ENCODE results near the gene CGRRF1. TPM values are rescaled to one million over a fixed set of nuclear protein-coding genes. Genes with fewer than 3 reads are reported as not detected.

The CGRRF1 gene
- total and polyA plus RNA-seq, 2 donors, result 7.6 to 33.1 TPM

DNA sequence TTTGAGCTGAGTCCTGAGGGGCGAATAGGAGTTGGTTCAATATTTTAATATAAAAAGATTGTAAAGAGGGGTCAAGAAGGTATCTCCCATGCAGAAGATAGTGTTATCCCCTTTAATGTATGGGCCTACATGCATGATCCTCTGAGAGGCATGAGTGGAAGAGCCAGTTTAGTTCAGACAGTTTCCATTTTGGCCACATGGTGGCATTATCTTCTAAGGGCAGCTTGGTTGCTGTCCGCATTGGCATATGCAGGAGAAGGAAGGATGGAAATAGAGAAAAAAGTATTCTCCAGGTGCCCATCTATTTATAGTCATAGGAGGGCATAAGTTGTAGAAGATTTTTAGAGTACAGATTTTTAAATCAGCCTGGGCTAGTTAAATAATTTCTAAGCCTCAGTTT is 62.6 kb downstream of the CGRRF1 start:
- no peak for DNase-seq (ENCODE audit: low read depth in 6 of 9, low spot score in 9 of 9)
- H3K4me1 ChIP-seq (ENCODE audit: control insufficient read depth in 2 of 2, insufficient read depth in 2 of 2, low read length in 2 of 2), result peaks cover 7 to 8% of the 10 kb centered on the region in 2 donors
- 97% methylated on average over 2 of the region's 2 CpGs for WGBS

DNA sequence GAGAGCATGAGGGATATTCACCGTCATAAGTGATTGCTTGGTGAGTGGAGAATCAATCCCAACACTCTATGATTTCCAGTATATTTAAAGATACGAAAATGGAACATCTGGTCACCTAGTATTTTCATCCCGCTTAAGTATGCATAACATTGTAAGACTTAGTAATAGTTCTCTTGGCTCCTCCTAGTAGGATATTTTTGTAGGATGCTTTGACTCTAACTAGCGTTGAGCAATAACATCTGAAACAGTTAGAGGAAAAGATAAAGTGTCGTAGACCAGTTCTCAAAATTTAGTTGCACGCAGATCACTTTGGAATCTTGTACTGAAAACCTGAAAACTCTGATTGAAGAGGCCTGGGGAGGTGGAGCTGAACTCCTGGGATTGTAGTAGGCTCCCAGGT is 64.8 kb downstream of the CGRRF1 start:
- H3K27me3 ChIP-seq (ENCODE audit: control insufficient read depth in 2 of 2, insufficient read depth in 1 of 2, low read length in 1 of 2), result peaks cover 7 to 9% of the 10 kb centered on the region in 2 donors
- H3K4me3 ChIP-seq (ENCODE audit: low read length in 2 of 2), result no peak overlapping the region
- WGBS, result 98% methylated on average over 6 of the region's 6 CpGs
- DNase-seq (ENCODE audit: low read depth in 6 of 9, low spot score in 9 of 9), result no peak
- no peaks in the 10 kb centered on the region for H3K36me3 ChIP-seq (ENCODE audit: control insufficient read depth in 2 of 2, insufficient read depth in 2 of 2, low read length in 1 of 2)
- no peaks in the 10 kb centered on the region for H3K4me1 ChIP-seq (ENCODE audit: control insufficient read depth in 2 of 2, insufficient read depth in 2 of 2, low read length in 2 of 2)
- no peak overlapping the region for H3K27ac ChIP-seq (ENCODE audit: low read depth in 1 of 2, low read length in 1 of 2)
- H3K9me3 ChIP-seq (ENCODE audit: control insufficient read depth in 2 of 2, insufficient read depth in 1 of 2, low read length in 1 of 2), result no peaks in the 10 kb centered on the region

More for the DNA sequence above, 62.6 kb downstream of the CGRRF1 start:
- H3K4me3 ChIP-seq (ENCODE audit: low read length in 2 of 2), result no peak overlapping the region
- H3K36me3 ChIP-seq (ENCODE audit: control insufficient read depth in 2 of 2, insufficient read depth in 2 of 2, low read length in 1 of 2), result no peaks in the 10 kb centered on the region
- H3K27ac ChIP-seq (ENCODE audit: low read depth in 1 of 2, low read length in 1 of 2), result no peak overlapping the region
- H3K9me3 ChIP-seq (ENCODE audit: control insufficient read depth in 2 of 2, insufficient read depth in 1 of 2, low read length in 1 of 2), result no peaks in the 10 kb centered on the region
- H3K27me3 ChIP-seq (ENCODE audit: control insufficient read depth in 2 of 2, insufficient read depth in 1 of 2, low read length in 1 of 2), result peaks cover 19 to 31% of the 10 kb centered on the region in 2 donors

DNA sequence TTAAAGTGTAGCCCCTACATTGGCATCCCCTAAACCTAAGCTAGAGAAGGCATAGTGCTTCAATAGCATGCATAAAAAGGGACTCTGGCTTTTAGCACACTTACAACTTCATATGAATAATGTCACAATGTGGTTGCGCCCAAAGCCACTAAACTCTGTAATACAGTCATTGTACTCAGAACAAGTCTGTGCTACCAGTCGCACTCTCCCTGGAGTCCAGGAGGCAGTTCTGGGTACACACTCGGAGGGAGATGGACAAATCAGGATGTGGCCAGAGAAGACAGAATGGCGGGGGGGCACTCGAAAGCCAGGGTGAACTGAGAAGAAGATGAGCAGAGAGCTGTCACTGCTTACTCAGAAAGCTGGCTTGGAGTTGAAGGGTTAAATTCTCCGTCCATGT is 67.8 kb downstream of the CGRRF1 start:
- Histone ChIP-seq H3K27ac (ENCODE audit: low read depth in 1 of 2, low read length in 1 of 2) (no peak overlapping the region), H3K4me3 (ENCODE audit: low read length in 2 of 2) (no peak overlapping the region), H3K9me3 (ENCODE audit: control insufficient read depth in 2 of 2, insufficient read depth in 1 of 2, low read length in 1 of 2) (no peaks in the 10 kb centered on the region), H3K27me3 (ENCODE audit: control insufficient read depth in 2 of 2, insufficient read depth in 1 of 2, low read length in 1 of 2) (no peaks in the 10 kb centered on the region), H3K4me1 (ENCODE audit: control insufficient read depth in 2 of 2, insufficient read depth in 2 of 2, low read length in 2 of 2) (no peaks in the 10 kb centered on the region), H3K36me3 (ENCODE audit: control insufficient read depth in 2 of 2, insufficient read depth in 2 of 2, low read length in 1 of 2) (no peaks in the 10 kb centered on the region)
- DNase-seq (ENCODE audit: low read depth in 6 of 9, low spot score in 9 of 9), result no peak
- WGBS, result 98% methylated on average over 6 of the region's 6 CpGs

DNA sequence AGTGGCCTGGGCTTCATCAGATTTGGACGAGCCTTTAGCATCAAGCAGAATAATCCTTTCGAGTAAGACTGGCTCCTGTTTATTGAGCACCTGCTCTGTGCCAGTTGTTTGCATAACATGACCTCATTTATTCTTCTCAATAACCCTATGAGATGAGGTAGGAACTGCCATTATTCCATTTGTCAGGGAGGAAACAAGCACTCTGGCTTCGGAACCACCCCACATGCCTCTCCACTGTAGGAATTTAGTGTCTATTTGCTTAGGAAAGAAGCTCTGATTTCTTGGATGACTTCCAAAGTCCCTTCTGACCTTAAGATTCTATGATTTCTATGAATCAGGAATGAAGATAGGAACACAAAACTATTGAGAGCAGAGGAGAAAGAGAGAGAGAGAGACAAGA is 68.3 kb downstream of the CGRRF1 start:
- Histone ChIP-seq H3K4me1 (ENCODE audit: control insufficient read depth in 2 of 2, insufficient read depth in 2 of 2, low read length in 2 of 2) (no peaks in the 10 kb centered on the region), H3K27me3 (ENCODE audit: control insufficient read depth in 2 of 2, insufficient read depth in 1 of 2, low read length in 1 of 2) (no peaks in the 10 kb centered on the region), H3K9me3 (ENCODE audit: control insufficient read depth in 2 of 2, insufficient read depth in 1 of 2, low read length in 1 of 2) (no peaks in the 10 kb centered on the region), H3K4me3 (ENCODE audit: low read length in 2 of 2) (no peak overlapping the region), H3K27ac (ENCODE audit: low read depth in 1 of 2, low read length in 1 of 2) (no peak overlapping the region), H3K36me3 (ENCODE audit: control insufficient read depth in 2 of 2, insufficient read depth in 2 of 2, low read length in 1 of 2) (no peaks in the 10 kb centered on the region)
- DNase-seq (ENCODE audit: low read depth in 6 of 9, low spot score in 9 of 9), result no peak
- 97% methylated on average over 3 of the region's 3 CpGs for WGBS

DNA sequence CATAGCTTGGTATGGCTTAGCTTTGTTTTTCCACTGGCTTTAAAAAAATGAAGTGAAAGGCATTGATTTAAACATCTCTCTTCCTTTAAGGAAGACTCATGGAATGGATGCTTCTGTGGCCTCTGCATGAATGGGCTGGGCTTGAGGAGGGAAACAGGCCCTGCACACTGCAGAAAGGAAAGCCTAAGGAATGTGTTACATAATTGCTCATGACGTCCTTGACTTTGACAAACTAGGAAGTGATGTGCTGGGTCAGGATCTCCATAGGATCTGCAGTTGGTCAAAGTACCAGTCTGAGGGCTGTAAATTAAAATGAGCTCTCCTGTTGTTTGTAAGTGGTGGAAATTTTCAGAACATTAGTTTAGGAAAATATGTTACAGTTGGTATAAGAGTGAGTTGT is 69.9 kb downstream of the CGRRF1 start:
- H3K27ac ChIP-seq (ENCODE audit: low read depth in 1 of 2, low read length in 1 of 2), result no peak overlapping the region
- H3K9me3 ChIP-seq (ENCODE audit: control insufficient read depth in 2 of 2, insufficient read depth in 1 of 2, low read length in 1 of 2), result no peaks in the 10 kb centered on the region
- no peak for DNase-seq (ENCODE audit: low read depth in 6 of 9, low spot score in 9 of 9)
- H3K27me3 ChIP-seq (ENCODE audit: control insufficient read depth in 2 of 2, insufficient read depth in 1 of 2, low read length in 1 of 2), result no peaks in the 10 kb centered on the region
- H3K36me3 ChIP-seq (ENCODE audit: control insufficient read depth in 2 of 2, insufficient read depth in 2 of 2, low read length in 1 of 2), result no peaks in the 10 kb centered on the region
- no peak overlapping the region for H3K4me3 ChIP-seq (ENCODE audit: low read length in 2 of 2)
- H3K4me1 ChIP-seq (ENCODE audit: control insufficient read depth in 2 of 2, insufficient read depth in 2 of 2, low read length in 2 of 2), result no peaks in the 10 kb centered on the region
- WGBS, result 83% methylated on average over 1 of the region's 1 CpG

DNA sequence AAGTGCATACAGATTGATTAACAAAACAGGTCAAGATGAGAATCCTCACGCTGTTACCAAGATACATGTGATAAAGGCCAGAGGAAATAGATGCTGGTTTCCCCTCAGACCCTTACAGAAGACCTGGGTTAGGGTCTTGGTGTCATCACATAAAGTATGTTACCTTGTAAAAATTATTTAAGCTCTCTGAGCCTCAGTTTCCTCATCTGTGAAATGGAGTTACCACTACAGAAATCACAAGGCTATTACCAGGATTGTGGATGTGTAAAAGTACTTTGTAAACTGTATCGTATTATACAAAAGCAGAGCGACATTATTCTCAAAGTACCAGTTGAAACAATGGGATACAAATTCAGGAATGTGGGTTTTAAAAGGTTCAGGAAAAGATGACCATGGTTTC is 71.2 kb downstream of the CGRRF1 start:
- WGBS, result over 99% methylated on average over 3 of the region's 3 CpGs
- H3K4me1 ChIP-seq (ENCODE audit: control insufficient read depth in 2 of 2, insufficient read depth in 2 of 2, low read length in 2 of 2), result no peaks in the 10 kb centered on the region
- no peaks in the 10 kb centered on the region for H3K9me3 ChIP-seq (ENCODE audit: control insufficient read depth in 2 of 2, insufficient read depth in 1 of 2, low read length in 1 of 2)
- no peak overlapping the region for H3K27ac ChIP-seq (ENCODE audit: low read depth in 1 of 2, low read length in 1 of 2)
- H3K27me3 ChIP-seq (ENCODE audit: control insufficient read depth in 2 of 2, insufficient read depth in 1 of 2, low read length in 1 of 2), result no peaks in the 10 kb centered on the region
- H3K36me3 ChIP-seq (ENCODE audit: control insufficient read depth in 2 of 2, insufficient read depth in 2 of 2, low read length in 1 of 2), result no peaks in the 10 kb centered on the region
- no peak for DNase-seq (ENCODE audit: low read depth in 6 of 9, low spot score in 9 of 9)
- H3K4me3 ChIP-seq (ENCODE audit: low read length in 2 of 2), result no peak overlapping the region

DNA sequence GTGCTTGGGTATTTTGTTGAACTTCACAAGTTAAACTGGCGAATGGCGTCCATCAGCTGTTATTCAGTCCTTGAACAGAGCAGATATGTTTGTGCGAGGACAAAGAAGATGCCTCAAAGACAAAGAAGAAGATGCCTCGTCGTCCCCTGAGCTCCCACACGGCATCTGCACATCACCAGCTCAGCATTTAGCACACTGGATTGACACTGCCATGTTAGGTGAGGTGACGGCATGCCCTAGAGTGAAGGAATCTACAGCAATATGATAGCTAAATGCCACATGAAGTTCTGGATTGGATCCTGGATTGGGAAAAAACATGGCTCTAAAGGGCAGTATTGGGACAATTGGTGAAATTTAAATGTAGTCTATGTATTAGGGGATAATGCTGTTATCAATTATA is 72.6 kb downstream of the CGRRF1 start:
- no peak overlapping the region for H3K27ac ChIP-seq (ENCODE audit: low read depth in 1 of 2, low read length in 1 of 2)
- H3K36me3 ChIP-seq (ENCODE audit: control insufficient read depth in 2 of 2, insufficient read depth in 2 of 2, low read length in 1 of 2), result no peaks in the 10 kb centered on the region
- DNase-seq (ENCODE audit: low read depth in 6 of 9, low spot score in 9 of 9), result no peak
- H3K4me1 ChIP-seq (ENCODE audit: control insufficient read depth in 2 of 2, insufficient read depth in 2 of 2, low read length in 2 of 2), result no peaks in the 10 kb centered on the region
- no peaks in the 10 kb centered on the region for H3K27me3 ChIP-seq (ENCODE audit: control insufficient read depth in 2 of 2, insufficient read depth in 1 of 2, low read length in 1 of 2)
- no peak overlapping the region for H3K4me3 ChIP-seq (ENCODE audit: low read length in 2 of 2)
- no peaks in the 10 kb centered on the region for H3K9me3 ChIP-seq (ENCODE audit: control insufficient read depth in 2 of 2, insufficient read depth in 1 of 2, low read length in 1 of 2)
- 97% methylated on average over 7 of the region's 7 CpGs for whole genome bisulfite sequencing

DNA sequence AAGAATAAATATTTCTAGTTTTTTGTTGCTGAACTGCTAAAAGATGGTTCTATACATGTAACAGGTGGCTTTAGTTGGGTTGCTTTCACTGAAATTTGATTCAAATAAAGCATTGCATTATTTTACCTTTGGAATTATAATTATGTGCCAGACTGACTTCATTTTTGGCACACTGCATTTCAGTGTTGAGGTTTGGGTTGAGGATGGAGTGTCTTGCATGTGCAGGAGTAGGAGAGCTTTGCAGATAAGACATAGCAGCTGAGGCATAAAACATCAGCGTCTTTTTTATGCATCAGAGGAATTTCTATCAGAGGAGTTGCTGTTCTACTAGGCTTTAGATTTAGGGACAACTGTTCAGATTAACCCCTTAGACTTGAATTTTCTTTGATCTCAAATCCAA is 74.4 kb downstream of the CGRRF1 start:
- Histone ChIP-seq H3K27ac (ENCODE audit: low read depth in 1 of 2, low read length in 1 of 2) (no peak overlapping the region), H3K9me3 (ENCODE audit: control insufficient read depth in 2 of 2, insufficient read depth in 1 of 2, low read length in 1 of 2) (no peaks in the 10 kb centered on the region), H3K4me3 (ENCODE audit: low read length in 2 of 2) (no peak overlapping the region), H3K4me1 (ENCODE audit: control insufficient read depth in 2 of 2, insufficient read depth in 2 of 2, low read length in 2 of 2) (no peaks in the 10 kb centered on the region), H3K36me3 (ENCODE audit: control insufficient read depth in 2 of 2, insufficient read depth in 2 of 2, low read length in 1 of 2) (no peaks in the 10 kb centered on the region), H3K27me3 (ENCODE audit: control insufficient read depth in 2 of 2, insufficient read depth in 1 of 2, low read length in 1 of 2) (no peaks in the 10 kb centered on the region)
- no peak for DNase-seq (ENCODE audit: low read depth in 6 of 9, low spot score in 9 of 9)
- WGBS, result 94% methylated on average over 1 of the region's 1 CpG

DNA sequence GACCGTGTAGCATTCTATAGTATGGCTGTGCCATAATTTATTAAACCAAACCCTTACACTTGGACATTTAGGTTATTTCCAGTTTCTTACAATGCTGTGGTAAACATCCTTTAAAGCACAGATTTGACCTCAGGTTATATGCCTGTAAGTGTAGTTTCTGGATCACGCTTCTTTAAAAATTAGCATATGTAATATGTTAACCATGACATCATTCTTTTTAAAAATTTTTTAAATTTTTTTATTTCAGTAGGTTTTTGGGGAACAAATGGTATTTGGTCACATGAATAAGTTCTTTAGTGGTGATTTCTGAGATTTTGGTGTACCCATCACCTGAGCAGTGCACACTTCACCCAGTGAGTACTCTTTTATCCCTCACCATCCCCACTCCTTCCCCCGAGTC is 75.5 kb downstream of the CGRRF1 start:
- Histone ChIP-seq H3K9me3 (ENCODE audit: control insufficient read depth in 2 of 2, insufficient read depth in 1 of 2, low read length in 1 of 2) (no peaks in the 10 kb centered on the region), H3K27ac (ENCODE audit: low read depth in 1 of 2, low read length in 1 of 2) (no peak overlapping the region), H3K4me1 (ENCODE audit: control insufficient read depth in 2 of 2, insufficient read depth in 2 of 2, low read length in 2 of 2) (no peaks in the 10 kb centered on the region), H3K27me3 (ENCODE audit: control insufficient read depth in 2 of 2, insufficient read depth in 1 of 2, low read length in 1 of 2) (no peaks in the 10 kb centered on the region), H3K4me3 (ENCODE audit: low read length in 2 of 2) (no peak overlapping the region), H3K36me3 (ENCODE audit: control insufficient read depth in 2 of 2, insufficient read depth in 2 of 2, low read length in 1 of 2) (no peaks in the 10 kb centered on the region)
- no peak for DNase-seq (ENCODE audit: low read depth in 6 of 9, low spot score in 9 of 9)
- WGBS, result 96% methylated on average over 3 of the region's 3 CpGs
